OCI-LY7 (cell line): ENCODE measurements around the gene EGFL8.

Experiments
- CTCF ChIP-seq: fragments of 200-600 bp; sonication (generic); conservative IDR thresholded peaks from 2 replicates; pipeline ENCODE4 v1.5.1; 2014; ENCODE audit warnings: mild to moderate bottlenecking, antibody characterized with exemption, low read length, moderate library complexity, mixed read lengths
- EZH2phosphoT487 ChIP-seq: fragments of 200-600 bp; sonication (generic); IDR thresholded peaks from 2 replicates; pipeline ENCODE4 v1.6.1; 2018; ENCODE audit warnings: low read depth, borderline replicate concordance, mild to moderate bottlenecking, mixed run types, antibody characterized with exemption, low read length, moderate library complexity, mixed read lengths

DNA sequence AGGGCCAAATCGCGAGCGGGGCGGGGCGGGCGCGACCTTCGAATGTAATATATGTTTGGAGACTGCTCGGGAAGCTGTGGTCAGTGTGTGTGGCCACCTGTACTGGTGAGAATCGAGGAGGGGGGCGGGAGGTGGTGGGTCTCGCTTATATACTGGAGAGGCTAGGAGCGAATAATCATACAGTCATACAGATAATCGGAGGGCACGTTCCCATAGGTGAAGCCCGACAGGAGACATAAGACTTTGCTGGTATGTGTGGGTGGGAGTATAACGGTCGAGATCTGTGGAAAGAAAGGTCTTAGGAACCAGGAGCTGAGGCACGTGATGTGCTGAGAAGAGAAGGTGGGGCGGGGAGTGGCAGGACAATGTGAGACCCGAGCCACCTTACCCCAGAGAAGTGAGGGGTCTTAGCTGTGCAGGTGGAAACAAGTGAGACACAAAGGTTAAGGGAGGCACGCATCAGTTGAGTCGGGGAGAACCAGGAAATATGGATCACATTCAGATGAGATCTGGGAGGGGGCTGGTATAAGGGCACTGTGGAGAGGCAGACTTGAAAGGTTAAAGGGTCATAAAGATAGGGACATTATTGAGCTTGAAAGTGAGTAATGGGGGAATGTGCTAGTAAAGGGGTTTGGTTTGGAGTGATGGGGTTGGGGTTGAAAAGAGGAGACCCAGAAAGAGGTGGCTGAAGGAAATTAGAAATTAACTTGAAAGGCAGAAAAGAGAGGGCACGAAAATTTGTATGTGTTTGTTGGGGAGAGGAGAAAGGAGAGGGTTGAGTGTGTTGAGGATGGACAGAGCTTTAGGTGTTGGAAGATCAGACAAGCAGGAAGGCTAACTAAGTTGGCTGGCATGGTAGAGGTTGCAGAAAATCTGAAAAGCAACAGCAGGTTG is 14.4 kb downstream of the EGFL8 start:
- TF ChIP-seq CTCF (no peak), EZH2phosphoT487 (no peak)
